ENCODE measurements around the gene ERC2. TPM values are rescaled to one million over a fixed set of nuclear protein-coding genes. Genes with fewer than 3 reads are reported as not detected.

ERC2 gene
- polyA plus RNA-seq, 3 donors: not detected

DNA sequence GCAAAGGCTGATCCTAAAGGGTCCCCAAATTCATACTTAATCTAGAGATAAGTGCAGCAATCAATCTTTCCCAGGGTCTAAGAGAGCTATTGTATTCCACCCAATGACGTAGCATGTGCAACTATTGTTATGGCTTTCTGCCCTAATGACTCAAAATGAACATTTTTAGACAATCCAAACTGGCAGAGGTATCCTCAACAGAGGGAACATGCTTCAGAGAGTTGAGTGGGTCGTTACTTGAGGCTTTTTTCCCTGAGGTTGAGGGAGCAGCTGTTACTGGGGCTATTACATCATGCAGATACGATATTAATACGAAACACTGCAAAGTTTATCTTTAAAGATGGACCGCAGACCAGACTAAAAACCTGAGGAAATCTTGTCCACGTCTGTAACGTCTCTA, 702.9 kb downstream of the ERC2 start:
- H3K27me3 ChIP-seq (ENCODE audit: control insufficient read depth in 2 of 2, insufficient read depth in 2 of 2, low read length in 2 of 2): no peaks in the 10 kb centered on the region
- DNase-seq: no peak
- Mint-ChIP-seq H3K27ac (no peak overlapping the region), H3K27me3 (ENCODE audit: low read depth in 3 of 3) (peaks cover 3 to 5% (median 4%) of the 10 kb centered on the region in 3 donors), H3K4me3 (no peak overlapping the region), H3K9me3 (peaks cover 0 to 2% (median 0%) of the 10 kb centered on the region in 7 donors), H3K36me3 (no peaks in the 10 kb centered on the region), H3K4me1 (no peaks in the 10 kb centered on the region)
- no peak overlapping the region for H3K27ac ChIP-seq (ENCODE audit: low read depth in 1 of 2, low read length in 2 of 2)
- H4K20me1 ChIP-seq (ENCODE audit: insufficient read depth, low read length): no peaks in the 10 kb centered on the region
- no peak overlapping the region for H3K9ac ChIP-seq (ENCODE audit: insufficient read depth, low read length, poor library complexity, severe bottlenecking)
- no peak overlapping the region for H3K4me2 ChIP-seq (replicated peaks; ENCODE audit: extremely low read depth, low read length, poor library complexity, severe bottlenecking)
- TF ChIP-seq, protein P1, sequence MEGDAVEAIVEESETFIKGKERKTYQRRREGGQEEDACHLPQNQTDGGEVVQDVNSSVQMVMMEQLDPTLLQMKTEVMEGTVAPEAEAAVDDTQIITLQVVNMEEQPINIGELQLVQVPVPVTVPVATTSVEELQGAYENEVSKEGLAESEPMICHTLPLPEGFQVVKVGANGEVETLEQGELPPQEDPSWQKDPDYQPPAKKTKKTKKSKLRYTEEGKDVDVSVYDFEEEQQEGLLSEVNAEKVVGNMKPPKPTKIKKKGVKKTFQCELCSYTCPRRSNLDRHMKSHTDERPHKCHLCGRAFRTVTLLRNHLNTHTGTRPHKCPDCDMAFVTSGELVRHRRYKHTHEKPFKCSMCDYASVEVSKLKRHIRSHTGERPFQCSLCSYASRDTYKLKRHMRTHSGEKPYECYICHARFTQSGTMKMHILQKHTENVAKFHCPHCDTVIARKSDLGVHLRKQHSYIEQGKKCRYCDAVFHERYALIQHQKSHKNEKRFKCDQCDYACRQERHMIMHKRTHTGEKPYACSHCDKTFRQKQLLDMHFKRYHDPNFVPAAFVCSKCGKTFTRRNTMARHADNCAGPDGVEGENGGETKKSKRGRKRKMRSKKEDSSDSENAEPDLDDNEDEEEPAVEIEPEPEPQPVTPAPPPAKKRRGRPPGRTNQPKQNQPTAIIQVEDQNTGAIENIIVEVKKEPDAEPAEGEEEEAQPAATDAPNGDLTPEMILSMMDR (IDR thresholded peaks at IDR 0.05): no peak
- H3K4me3 ChIP-seq (replicated peaks in 1 of 3; ENCODE audit: low read depth in 2 of 3, low read length in 3 of 3): no peak overlapping the region
- H2AFZ ChIP-seq (ENCODE audit: insufficient read depth, low read depth, low read length, poor library complexity, severe bottlenecking): no peak overlapping the region
- intact Hi-C loops (cut with micrococcal nuclease): no loop called here
- 77% methylated on average over 6 of the region's 7 CpGs for WGBS (ENCODE audit: insufficient coverage)
- H3K9me3 ChIP-seq (replicated peaks in 1 of 2; ENCODE audit: control insufficient read depth in 1 of 2, insufficient read depth in 1 of 2, low read length in 2 of 2): no peaks in the 10 kb centered on the region
- no peaks in the 10 kb centered on the region for H3K36me3 ChIP-seq (replicated peaks in 1 of 2; ENCODE audit: control insufficient read depth in 1 of 2, insufficient read depth in 2 of 2, low read length in 2 of 2)
- H3K79me2 ChIP-seq (ENCODE audit: insufficient read depth, low read length): no peaks in the 10 kb centered on the region
- no peaks in the 10 kb centered on the region for H3K4me1 ChIP-seq (ENCODE audit: control insufficient read depth in 1 of 2, insufficient read depth in 2 of 2, low read length in 2 of 2)

DNA sequence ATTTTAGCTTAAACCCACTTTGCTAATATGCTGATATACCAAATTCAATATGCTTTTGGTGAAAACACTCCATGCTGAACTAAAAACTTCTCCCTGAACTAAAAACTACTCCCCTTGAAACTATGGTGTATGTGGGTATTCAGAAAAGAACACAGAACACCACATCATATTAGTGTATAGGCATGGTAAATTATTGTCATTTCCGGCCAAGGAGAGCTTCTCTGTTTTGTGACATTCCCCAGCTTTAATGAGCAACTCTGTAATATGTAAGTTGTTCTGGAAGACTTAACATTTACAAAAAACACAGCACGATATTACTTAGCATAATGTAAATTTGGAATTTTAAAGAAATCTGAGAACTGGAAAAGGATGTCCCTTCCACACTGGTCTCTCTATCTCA, 711.3 kb downstream of the ERC2 start:
- Histone ChIP-seq H3K79me2 (ENCODE audit: insufficient read depth, low read length) (no peaks in the 10 kb centered on the region), H4K20me1 (ENCODE audit: insufficient read depth, low read length) (no peaks in the 10 kb centered on the region), H3K9me3 (replicated peaks in 1 of 2; ENCODE audit: control insufficient read depth in 1 of 2, insufficient read depth in 1 of 2, low read length in 2 of 2) (no peaks in the 10 kb centered on the region), H3K27ac (ENCODE audit: low read depth in 1 of 2, low read length in 2 of 2) (no peak overlapping the region), H3K9ac (ENCODE audit: insufficient read depth, low read length, poor library complexity, severe bottlenecking) (no peak overlapping the region), H3K36me3 (replicated peaks in 1 of 2; ENCODE audit: control insufficient read depth in 1 of 2, insufficient read depth in 2 of 2, low read length in 2 of 2) (no peaks in the 10 kb centered on the region), H3K4me1 (ENCODE audit: control insufficient read depth in 1 of 2, insufficient read depth in 2 of 2, low read length in 2 of 2) (no peaks in the 10 kb centered on the region), H3K4me2 (replicated peaks; ENCODE audit: extremely low read depth, low read length, poor library complexity, severe bottlenecking) (no peak overlapping the region), H3K4me3 (replicated peaks in 1 of 3; ENCODE audit: low read depth in 2 of 3, low read length in 3 of 3) (no peak overlapping the region), H3K27me3 (ENCODE audit: control insufficient read depth in 2 of 2, insufficient read depth in 2 of 2, low read length in 2 of 2) (no peaks in the 10 kb centered on the region), H2AFZ (ENCODE audit: insufficient read depth, low read depth, low read length, poor library complexity, severe bottlenecking) (no peak overlapping the region)
- no CpG with 5 or more reads among the region's 2 CpGs for WGBS (ENCODE audit: insufficient coverage)
- peaks cover 0 to 3% (median 2%) of the 10 kb centered on the region in 3 donors for H3K27me3 Mint-ChIP-seq (ENCODE audit: low read depth in 3 of 3)
- H3K9me3 Mint-ChIP-seq: peaks cover 0 to 1% (median 0%) of the 10 kb centered on the region in 7 donors
- H3K4me1 Mint-ChIP-seq: no peaks in the 10 kb centered on the region
- intact Hi-C loops (cut with micrococcal nuclease): no loop called here
- TF ChIP-seq, protein P1 (IDR thresholded peaks at IDR 0.05): no peak
- DNase-seq: no peak
- H3K36me3 Mint-ChIP-seq: no peaks in the 10 kb centered on the region
- no peak overlapping the region for H3K4me3 Mint-ChIP-seq
- H3K27ac Mint-ChIP-seq: no peak overlapping the region

Data from CD14-positive monocyte (primary cell).